ENCODE measurements around the gene CHD5.

CHD5 gene

GRCh38 chr1:6123816-6124215 is 56.3 kb downstream of the CHD5 start:
- TF ChIP-seq CTCF (IDR thresholded peaks at IDR 0.05): no peak
- Histone ChIP-seq H3K9me3 (no peaks in the 10 kb centered on the region), H3K36me3 (no peaks in the 10 kb centered on the region), H3K4me3 (ENCODE audit: low read depth in 1 of 2, low read length in 1 of 2) (no peak overlapping the region), H3K27ac (no peak overlapping the region), H3K4me1 (ENCODE audit: control insufficient read depth in 1 of 2, insufficient read depth in 1 of 2, low read depth in 1 of 2, low read length in 1 of 2) (peaks cover 0 to 3% of the 10 kb centered on the region in 2 experiments), H3K27me3 (peaks cover 25% of the 10 kb centered on the region)

GRCh38 chr1:6123083-6123482 is 57.0 kb downstream of the CHD5 start:
- Histone ChIP-seq H3K27me3 (peaks cover 18% of the 10 kb centered on the region), H3K9me3 (no peaks in the 10 kb centered on the region), H3K36me3 (no peaks in the 10 kb centered on the region), H3K4me3 (ENCODE audit: low read depth in 1 of 2, low read length in 1 of 2) (no peak overlapping the region), H3K27ac (no peak overlapping the region), H3K4me1 (ENCODE audit: control insufficient read depth in 1 of 2, insufficient read depth in 1 of 2, low read depth in 1 of 2, low read length in 1 of 2) (peaks cover 0 to 3% of the 10 kb centered on the region in 2 experiments)
- no peak for TF ChIP-seq CTCF (IDR thresholded peaks at IDR 0.05)

GRCh38 chr1:6121651-6122370 is 58.3 kb downstream of the CHD5 start:
- no peak for TF ChIP-seq CTCF (IDR thresholded peaks at IDR 0.05)
- Histone ChIP-seq H3K27ac (no peak overlapping the region), H3K4me1 (ENCODE audit: control insufficient read depth in 1 of 2, insufficient read depth in 1 of 2, low read depth in 1 of 2, low read length in 1 of 2) (no peaks in the 10 kb centered on the region), H3K9me3 (no peaks in the 10 kb centered on the region), H3K4me3 (ENCODE audit: low read depth in 1 of 2, low read length in 1 of 2) (no peak overlapping the region), H3K27me3 (peaks cover 5% of the 10 kb centered on the region), H3K36me3 (no peaks in the 10 kb centered on the region)

GRCh38 chr1:6121021-6121421 is 59.1 kb downstream of the CHD5 start:
- TF ChIP-seq CTCF (IDR thresholded peaks at IDR 0.05): no peak
- Histone ChIP-seq H3K4me1 (ENCODE audit: control insufficient read depth in 1 of 2, insufficient read depth in 1 of 2, low read depth in 1 of 2, low read length in 1 of 2) (no peaks in the 10 kb centered on the region), H3K4me3 (ENCODE audit: low read depth in 1 of 2, low read length in 1 of 2) (no peak overlapping the region), H3K27ac (no peak overlapping the region), H3K9me3 (no peaks in the 10 kb centered on the region), H3K27me3 (peaks cover 4% of the 10 kb centered on the region), H3K36me3 (no peaks in the 10 kb centered on the region)

- TF ChIP-seq CTCF (IDR thresholded peaks at IDR 0.05): no peak
- Histone ChIP-seq H3K4me1 (ENCODE audit: control insufficient read depth in 1 of 2, insufficient read depth in 1 of 2, low read depth in 1 of 2, low read length in 1 of 2) (no peaks in the 10 kb centered on the region), H3K27me3 (peaks cover 9% of the 10 kb centered on the region), H3K9me3 (no peaks in the 10 kb centered on the region), H3K4me3 (ENCODE audit: low read depth in 1 of 2, low read length in 1 of 2) (no peak overlapping the region), H3K36me3 (no peaks in the 10 kb centered on the region), H3K27ac (no peak overlapping the region)
These were observed 61.7 kb downstream of the CHD5 start for GRCh38 chr1:6118415-6118814.
